Right lobe of liver (tissue), 6 donors: Measurements from ENCODE around the gene DYDC1. TPM values are rescaled to one million over a fixed set of nuclear protein-coding genes. Genes with fewer than 3 reads are reported as not detected.

Experiments used
- ATAC-seq, 4 donors: fragments of 200-7000 bp; cut with Tn5 transposase; one replicate each; pipeline ENCODE4 v1.9.1; 2020; ENCODE audit warnings: mild to moderate bottlenecking in 4 of 4, moderate library complexity in 4 of 4
- DNase-seq, 3 donors: peaks; one replicate each; pipeline ENCODE4 v3.0.0-alpha.2; 2020
- H3K27ac ChIP-seq, 3 donors: fragments of 200-600 bp; one replicate each; pipeline ENCODE4 v1.8.0; 2022
- H3K27me3 ChIP-seq, 2 donors: fragments of 200-600 bp; one replicate each; pipeline ENCODE4 v1.8.0; 2022
- H3K36me3 ChIP-seq, 4 donors: fragments of 200-600 bp; sonication (generic) in 1 of 4; one replicate each; pipeline versions ENCODE4 v1.5.1 to v1.8.0; 2017 to 2022; ENCODE audit warnings: control low read depth in 1 of 4
- H3K4me1 ChIP-seq, 4 donors: fragments of 200-600 bp; sonication (generic) in 1 of 4; one replicate each; pipeline versions ENCODE4 v1.5.1 to v1.8.0; 2017 to 2022; ENCODE audit warnings: control low read depth in 1 of 4
- H3K4me3 ChIP-seq, 3 donors: fragments of 200-600 bp; one replicate each; pipeline ENCODE4 v1.8.0; 2022
- H3K9me3 ChIP-seq, 4 donors: fragments of 200-600 bp; sonication (generic) in 1 of 4; one replicate each; pipeline versions ENCODE4 v1.5.1 to v1.8.0; 2017 to 2022; ENCODE audit warnings: control low read depth in 1 of 4
- CTCF ChIP-seq, 4 donors: fragments of 200-600 bp in 3 of 4; fragments of 450-650 bp in 1 of 4; IDR thresholded peaks; one replicate each; pipeline versions ENCODE4 v1.5.1 to v1.8.0; 2016 to 2022; ENCODE audit warnings: antibody characterized with exemption in 4 of 4, mild to moderate bottlenecking in 2 of 4
- POLR2A ChIP-seq: fragments of 450-650 bp; IDR thresholded peaks from one replicate; pipeline ENCODE4 v1.6.1; 2017; ENCODE audit warnings: antibody characterized with exemption, mild to moderate bottlenecking
- WGBS: methylation state at CpG from one replicate; pipeline ENCODE4 v1.1.6; 2018; ENCODE audit warnings: low coverage, low lambda C conversion rate; ENCODE audit not compliant: insufficient coverage; ENCODE audit errors: missing lambda C conversion rate; 5-methylcytosine and 5-hydroxymethylcytosine counted together
- intact Hi-C, 2 donors: fragments of 100-400 bp; cut with DNase I; formaldehyde crosslinking; loops; one replicate each; pipeline versions ENCODE4 v1.11.2 to v1.14.1; 2022
- long read RNA-seq: library from polyadenylated mRNA; unstranded; transcript quantifications from one replicate; pipeline ENCODE4 v2.0.0, GENCODE V29; 2019
- total RNA-seq, 6 experiments: library from RNA; depleted of rRNA in 2 of 6; stranded (reverse); fragments of >200 nt in 2 of 6; fragmentation: NEBNext Ultra II Directional in 3 of 6; extraction: Animal tissue kit (Norgen Biotek cat#: 25700) in 3 of 6; gene quantifications; one replicate each; pipeline versions ENCODE4 v1.1.0 to v1.2.4, GENCODE V29; 2016 to 2023
- donor health status: DM: no; HTN: yes; CAD: no.
- donor health status: DM: no; HTN: no; CAD: no.
- donor health status: DM: no; HTN: no; CAD: no.
- donor health status: DM: no; HTN: yes; CAD: no.
- donor health status: DM: no; HTN: yes; CAD: no.

The DYDC1 gene
- not detected for total RNA-seq
- long read RNA-seq: 0 reads

DNA sequence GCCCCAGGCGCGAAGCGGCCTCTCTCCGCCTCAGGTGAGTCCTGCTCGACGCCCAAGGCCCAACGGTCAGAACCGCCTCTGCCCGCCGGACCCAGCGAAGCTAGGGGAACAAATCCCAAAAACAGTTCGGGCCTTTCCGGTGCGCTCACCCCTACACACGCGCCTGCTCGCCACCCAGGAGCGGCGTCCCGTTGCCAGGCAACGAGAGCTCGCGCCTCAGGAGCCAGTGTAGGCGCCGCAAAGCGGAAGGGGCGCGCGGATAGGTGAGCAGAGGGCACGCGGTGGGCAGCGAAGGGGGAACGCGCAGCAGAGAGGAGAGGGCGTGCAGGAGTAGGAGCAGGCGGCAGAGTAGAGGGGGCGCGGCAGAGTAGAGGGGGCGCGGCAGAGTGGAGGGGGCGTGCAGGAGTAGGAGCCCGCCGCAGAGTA, at the start of gene DYDC1, which contains the start of gene DYDC2:
Gene DYDC1 (minus strand): TSS at position 193 of the 426 bp plus-strand sequence. CDS start 4,154 bp downstream, outside the sequence.
Gene DYDC2 (plus strand): TSS at position 219 of the 426 bp plus-strand sequence. CDS start 5,663 bp downstream, outside the sequence.
- Histone ChIP-seq H3K27me3 (no peaks in the 10 kb centered on the region), H3K27ac (no peak within 1 kb of the TSS), H3K4me3 (peak within 1 kb of the TSS; percentile 27 to 49 (median 43)), H3K36me3 (no peaks in the 10 kb centered on the region), H3K4me1 (no peaks in the 10 kb centered on the region), H3K9me3 (no peaks in the 10 kb centered on the region)
- TF ChIP-seq POLR2A: no peak
- no peak for TF ChIP-seq CTCF (IDR thresholded peaks at IDR 0.05)
- intact Hi-C loops: no loop called here
- 9% methylated on average over 17 of the region's 43 CpGs for WGBS
- DNase-seq: peak; percentile 54 to 67 (median 67)
- ATAC-seq: peak; percentile 57 to 79 (median 71)

DNA sequence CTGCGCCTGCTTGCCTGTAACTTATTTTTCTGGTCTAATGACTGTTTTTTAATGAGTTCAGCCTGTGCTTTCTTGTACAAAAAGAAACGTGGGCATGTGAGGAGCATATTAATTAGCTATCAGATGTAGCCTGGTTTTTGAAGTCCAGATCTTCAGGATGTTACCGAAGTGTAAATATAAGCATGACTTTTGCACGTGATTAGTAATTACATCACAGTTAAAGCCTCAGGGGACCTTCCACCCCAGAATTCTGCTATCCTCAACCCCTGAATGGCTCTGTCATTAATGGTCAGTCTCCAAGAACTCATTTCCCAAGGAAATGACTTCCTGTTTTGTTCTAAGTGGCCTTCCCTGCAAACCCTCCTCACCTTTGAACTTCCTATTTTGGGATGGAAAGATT, 49.6 kb upstream of the DYDC1 start:
- TF ChIP-seq CTCF (IDR thresholded peaks at IDR 0.05) (no peak), POLR2A (no peak)
- Histone ChIP-seq H3K4me3 (no peak overlapping the region), H3K4me1 (peaks cover 0 to 45% (median 14%) of the 10 kb centered on the region in 4 donors), H3K27ac (peak overlapping the region in 2 of 3 donors; percentile 17 to 22), H3K36me3 (no peaks in the 10 kb centered on the region), H3K27me3 (no peaks in the 10 kb centered on the region), H3K9me3 (no peaks in the 10 kb centered on the region)
- peak in 1 of 4 donors; percentile 14 for ATAC-seq
- DNase-seq: no peak
- 27% methylated on average over 4 of the region's 4 CpGs for WGBS
- intact Hi-C loops: no loop called here

- WGBS: 76% methylated on average over 2 of the region's 4 CpGs
- Histone ChIP-seq H3K27ac (peak overlapping the region in 2 of 3 donors; percentile 17 to 22), H3K4me1 (peaks cover 0 to 39% (median 9%) of the 10 kb centered on the region in 4 donors), H3K27me3 (no peaks in the 10 kb centered on the region), H3K4me3 (no peak overlapping the region), H3K9me3 (no peaks in the 10 kb centered on the region), H3K36me3 (no peaks in the 10 kb centered on the region)
- no peak for ATAC-seq
- intact Hi-C loops: no loop called here
- DNase-seq: no peak
- TF ChIP-seq CTCF (IDR thresholded peaks at IDR 0.05): no peak
Observed at GRCh38 chr10:80405626-80406025, 49.1 kb upstream of the DYDC1 start.

GRCh38 chr10:80405035-80405434, 48.5 kb upstream of the DYDC1 start:
- H3K36me3 ChIP-seq: no peaks in the 10 kb centered on the region
- no peak for ATAC-seq
- no peak for DNase-seq
- intact Hi-C loops: no loop called here
- H3K4me3 ChIP-seq: no peak overlapping the region
- H3K9me3 ChIP-seq: no peaks in the 10 kb centered on the region
- H3K27me3 ChIP-seq: no peaks in the 10 kb centered on the region
- H3K27ac ChIP-seq: no peak overlapping the region
- TF ChIP-seq CTCF (IDR thresholded peaks at IDR 0.05) (no peak), POLR2A (no peak)
- peaks cover 0 to 33% (median 6%) of the 10 kb centered on the region in 4 donors for H3K4me1 ChIP-seq
- WGBS: 67% methylated on average over 1 of the region's 1 CpG
